NCI-H2227 treated with DMSO at 0.1 percent for 48 hours (cell line): ENCODE results near the gene RNF217.
"Not testable (repeated sequence)": the region's sequence is repeated elsewhere in the genome, so short reads cannot be mapped to it uniquely, and the experiment has no call there.

Source experiments
- DNase-seq: peaks from one replicate; lab custom pipeline; 2025; lab: John Stamatoyannopoulos, UW

RNF217 gene

GRCh38 chr6:125100074-125100652 lies 137.9 kb downstream of the RNF217 start:
- DNase-seq: no peak

- no peak for DNase-seq
These were observed 138.9 kb downstream of the RNF217 start for GRCh38 chr6:125101128-125101527.

- no peak for DNase-seq
These were observed 139.4 kb downstream of the RNF217 start for GRCh38 chr6:125101631-125102030.

GRCh38 chr6:125102411-125102810 lies 140.2 kb downstream of the RNF217 start:
- no peak for DNase-seq

GRCh38 chr6:125102891-125103290 lies 140.7 kb downstream of the RNF217 start:
- no peak for DNase-seq

GRCh38 chr6:125104425-125104824 lies 142.2 kb downstream of the RNF217 start:
- DNase-seq: peak; percentile 5

GRCh38 chr6:125107048-125107447 lies 144.8 kb downstream of the RNF217 start:
- DNase-seq: no peak

- DNase-seq: no peak
These were observed 145.7 kb downstream of the RNF217 start for GRCh38 chr6:125107896-125108295.

- DNase-seq: no peak
These were observed 147.8 kb downstream of the RNF217 start for GRCh38 chr6:125110056-125110455.

GRCh38 chr6:125111219-125111983 lies 149.2 kb downstream of the RNF217 start:
- no peak for DNase-seq

GRCh38 chr6:125112934-125113333 lies 150.7 kb downstream of the RNF217 start:
- DNase-seq: no peak

GRCh38 chr6:125114248-125114858 lies 152.1 kb downstream of the RNF217 start:
- peak; percentile 9 for DNase-seq

- no peak for DNase-seq
These were observed 153.9 kb downstream of the RNF217 start for GRCh38 chr6:125116170-125116569.

GRCh38 chr6:125116710-125117109 lies 154.5 kb downstream of the RNF217 start:
- DNase-seq: no peak

GRCh38 chr6:125117818-125118217 lies 155.6 kb downstream of the RNF217 start:
- DNase-seq: no peak

GRCh38 chr6:125120054-125120590 lies 157.9 kb downstream of the RNF217 start:
- DNase-seq: no peak

- no peak for DNase-seq
These were observed 159.7 kb downstream of the RNF217 start for GRCh38 chr6:125121894-125122293.

GRCh38 chr6:125123051-125123450 lies 160.8 kb downstream of the RNF217 start:
- DNase-seq: no peak

GRCh38 chr6:125123468-125124048 lies 161.3 kb downstream of the RNF217 start:
- DNase-seq: no peak

GRCh38 chr6:125124049-125124669 lies 161.9 kb downstream of the RNF217 start:
- DNase-seq: no peak

GRCh38 chr6:125125856-125126255 lies 163.6 kb downstream of the RNF217 start:
- not testable (repeated sequence) for DNase-seq

- DNase-seq: no peak
These were observed 167.1 kb downstream of the RNF217 start for GRCh38 chr6:125129354-125129753.
